Breast epithelium (tissue), 4 donors: ENCODE data around the gene MRPL27. TPM values are rescaled to one million over a fixed set of nuclear protein-coding genes. Genes with fewer than 3 reads are reported as not detected.

Experiments used
- DNase-seq, 2 donors: peaks; one replicate each; pipeline ENCODE4 v3.0.0-alpha.2; 2019; ENCODE audit warnings: low spot score in 2 of 2
- H3K27ac ChIP-seq, 2 donors: fragments of 200-600 bp; sonication (generic) in 1 of 2; one replicate each; pipeline ENCODE4 v1.5.1; 2016 to 2019; ENCODE audit warnings: mild to moderate bottlenecking in 1 of 2
- H3K27me3 ChIP-seq, 2 donors: fragments of 200-600 bp; sonication (generic) in 1 of 2; one replicate each; pipeline versions ENCODE4 v1.5.1 to v1.6.0; 2017 to 2019; ENCODE audit warnings: control low read depth in 1 of 2, mild to moderate bottlenecking in 1 of 2
- H3K36me3 ChIP-seq: fragments of 200-600 bp; one replicate; pipeline ENCODE4 v1.5.1; 2019
- H3K4me1 ChIP-seq, 2 donors: fragments of 200-600 bp; sonication (generic); one replicate each; pipeline ENCODE4 v1.5.1; 2016 to 2019; ENCODE audit warnings: control low read depth in 1 of 2
- H3K4me3 ChIP-seq, 3 donors: fragments of 200-600 bp; sonication (generic); 1 replicate in 2 of 3; 2 replicates in 1 of 3; pipeline ENCODE4 v1.5.1; 2016 to 2019; ENCODE audit warnings: mild to moderate bottlenecking in 3 of 3, moderate library complexity in 2 of 3
- H3K9me3 ChIP-seq, 2 donors: fragments of 200-600 bp; sonication (generic) in 1 of 2; one replicate each; pipeline ENCODE4 v1.5.1; 2016 to 2019; ENCODE audit warnings: control low read depth in 1 of 2
- CTCF ChIP-seq, 3 donors: fragments of 450-650 bp; IDR thresholded peaks; one replicate each; pipeline ENCODE4 v1.5.1; 2016 to 2017; ENCODE audit warnings: antibody characterized with exemption in 3 of 3, mild to moderate bottlenecking in 3 of 3, moderate library complexity in 3 of 3
- POLR2A ChIP-seq: fragments of 450-650 bp; IDR thresholded peaks from one replicate; pipeline ENCODE4 v1.6.1; 2016; ENCODE audit warnings: antibody characterized with exemption, mild to moderate bottlenecking, moderate library complexity
- POLR2AphosphoS5 ChIP-seq, 3 donors: sonication (generic); formaldehyde crosslinking; IDR thresholded peaks; one replicate each; pipeline ENCODE4 v1.6.1; 2017; ENCODE audit warnings: antibody characterized with exemption in 3 of 3
- intact Hi-C: fragments of 100-400 bp; cut with DNase I; formaldehyde crosslinking; loops from one replicate; pipeline ENCODE4 v1.15.1; 2023; ENCODE audit warnings: low total_unique reads
- total RNA-seq, 3 donors: library from RNA; depleted of rRNA; stranded (reverse); fragments of >200 nt; gene quantifications; one replicate each; pipeline ENCODE4 v1.1.0, GENCODE V29; 2016

Gene MRPL27
- total RNA-seq, 3 donors from 2014 or later, result 46.0 to 64.9 (median 49.1) TPM

- TF ChIP-seq POLR2A (no peak), POLR2AphosphoS5 (IDR thresholded peaks at IDR 0.05) (no peak), CTCF (IDR thresholded peaks at IDR 0.05) (no peak)
- Histone ChIP-seq H3K4me3 (no peak overlapping the region), H3K9me3 (no peaks in the 10 kb centered on the region), H3K36me3 (peaks cover 5% of the 10 kb centered on the region), H3K4me1 (no peaks in the 10 kb centered on the region), H3K27ac (peak overlapping the region in 1 of 2 donors; percentile 25), H3K27me3 (no peaks in the 10 kb centered on the region)
- DNase-seq, result no peak
- intact Hi-C loops, result no loop called here
These were observed 20.0 kb downstream of the MRPL27 start for GRCh38 chr17:50352693-50353599.

- no peak for DNase-seq
- Histone ChIP-seq H3K4me3 (no peak overlapping the region), H3K9me3 (no peaks in the 10 kb centered on the region), H3K4me1 (no peaks in the 10 kb centered on the region), H3K36me3 (peaks cover 5% of the 10 kb centered on the region), H3K27ac (peak overlapping the region in 1 of 2 donors; percentile 25), H3K27me3 (no peaks in the 10 kb centered on the region)
- intact Hi-C loops, result no loop called here
- TF ChIP-seq CTCF (IDR thresholded peaks at IDR 0.05), result no peak
These were observed 20.8 kb downstream of the MRPL27 start for GRCh38 chr17:50352072-50352692.

- no peak for TF ChIP-seq POLR2AphosphoS5 (IDR thresholded peaks at IDR 0.05)
- no peak for TF ChIP-seq CTCF (IDR thresholded peaks at IDR 0.05)
- TF ChIP-seq POLR2A, result no peak
- Histone ChIP-seq H3K27ac (no peak overlapping the region), H3K36me3 (no peaks in the 10 kb centered on the region), H3K9me3 (no peaks in the 10 kb centered on the region), H3K4me1 (no peaks in the 10 kb centered on the region), H3K27me3 (no peaks in the 10 kb centered on the region), H3K4me3 (no peak overlapping the region)
- no peak for DNase-seq
- intact Hi-C loops, result no loop called here
These were observed 22.3 kb downstream of the MRPL27 start for GRCh38 chr17:50350733-50351132.

- Histone ChIP-seq H3K36me3 (no peaks in the 10 kb centered on the region), H3K4me1 (no peaks in the 10 kb centered on the region), H3K9me3 (no peaks in the 10 kb centered on the region), H3K27me3 (no peaks in the 10 kb centered on the region), H3K4me3 (no peak overlapping the region), H3K27ac (peak overlapping the region in 1 of 2 donors; percentile 7)
- TF ChIP-seq POLR2A (no peak), POLR2AphosphoS5 (IDR thresholded peaks at IDR 0.05) (no peak), CTCF (IDR thresholded peaks at IDR 0.05) (no peak)
- DNase-seq, result no peak
- intact Hi-C loops, result no loop called here
These were observed 23.8 kb downstream of the MRPL27 start for GRCh38 chr17:50349243-50349600.
